ENCODE results near the gene EPHB1.

GRCh38 chr3:135304378-135304777 is 509.3 kb downstream of the EPHB1 start:
- TF ChIP-seq POLR2AphosphoS5 (IDR thresholded peaks at IDR 0.05; ENCODE audit: low read depth, low read length) (no peak), REST (IDR thresholded peaks at IDR 0.05; ENCODE audit: insufficient read depth in 1 of 2, low read depth in 2 of 2, low read length in 2 of 2) (no peak), TAF1 (IDR thresholded peaks at IDR 0.05; ENCODE audit: borderline replicate concordance, insufficient read depth, low read length) (no peak), FOXP2 (optimal IDR thresholded peaks at IDR 0.05; ENCODE audit: borderline replicate concordance, extremely low read depth, extremely low read length, insufficient read depth) (no peak), SIN3A (IDR thresholded peaks at IDR 0.05; ENCODE audit: borderline replicate concordance, insufficient read depth, low read length) (no peak)

All from PFSK-1 (cell line).